Measurements from ENCODE around the gene MISFA.
"Not testable (repeated sequence)": the region's sequence is repeated elsewhere in the genome, so short reads cannot be mapped to it uniquely, and the experiment has no call there.

- TF ChIP-seq CTCF (conservative IDR thresholded peaks at IDR 0.05; ENCODE audit: low read depth in 2 of 2): peak; percentile 12 to 17; a peak in 1 of 4 replicates
- TF ChIP-seq POLR2AphosphoS5 (IDR thresholded peaks at IDR 0.05; ENCODE audit: low read depth); EZH2 (IDR thresholded peaks at IDR 0.05; ENCODE audit: low read depth, unreplicated experiment); CREB1 (CRISPR knock-in tag; IDR thresholded peaks at IDR 0.05; ENCODE audit: low read depth); EZH2phosphoT487 (IDR thresholded peaks at IDR 0.05; ENCODE audit: unreplicated experiment); ZNF331 (CRISPR knock-in tag; IDR thresholded peaks at IDR 0.05; ENCODE audit: low read depth): not testable (repeated sequence)
- TF ChIP-seq, protein P1, sequence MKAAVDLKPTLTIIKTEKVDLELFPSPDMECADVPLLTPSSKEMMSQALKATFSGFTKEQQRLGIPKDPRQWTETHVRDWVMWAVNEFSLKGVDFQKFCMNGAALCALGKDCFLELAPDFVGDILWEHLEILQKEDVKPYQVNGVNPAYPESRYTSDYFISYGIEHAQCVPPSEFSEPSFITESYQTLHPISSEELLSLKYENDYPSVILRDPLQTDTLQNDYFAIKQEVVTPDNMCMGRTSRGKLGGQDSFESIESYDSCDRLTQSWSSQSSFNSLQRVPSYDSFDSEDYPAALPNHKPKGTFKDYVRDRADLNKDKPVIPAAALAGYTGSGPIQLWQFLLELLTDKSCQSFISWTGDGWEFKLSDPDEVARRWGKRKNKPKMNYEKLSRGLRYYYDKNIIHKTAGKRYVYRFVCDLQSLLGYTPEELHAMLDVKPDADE (IDR thresholded peaks at IDR 0.05): not testable (repeated sequence)
- TF ChIP-seq, protein P2, sequence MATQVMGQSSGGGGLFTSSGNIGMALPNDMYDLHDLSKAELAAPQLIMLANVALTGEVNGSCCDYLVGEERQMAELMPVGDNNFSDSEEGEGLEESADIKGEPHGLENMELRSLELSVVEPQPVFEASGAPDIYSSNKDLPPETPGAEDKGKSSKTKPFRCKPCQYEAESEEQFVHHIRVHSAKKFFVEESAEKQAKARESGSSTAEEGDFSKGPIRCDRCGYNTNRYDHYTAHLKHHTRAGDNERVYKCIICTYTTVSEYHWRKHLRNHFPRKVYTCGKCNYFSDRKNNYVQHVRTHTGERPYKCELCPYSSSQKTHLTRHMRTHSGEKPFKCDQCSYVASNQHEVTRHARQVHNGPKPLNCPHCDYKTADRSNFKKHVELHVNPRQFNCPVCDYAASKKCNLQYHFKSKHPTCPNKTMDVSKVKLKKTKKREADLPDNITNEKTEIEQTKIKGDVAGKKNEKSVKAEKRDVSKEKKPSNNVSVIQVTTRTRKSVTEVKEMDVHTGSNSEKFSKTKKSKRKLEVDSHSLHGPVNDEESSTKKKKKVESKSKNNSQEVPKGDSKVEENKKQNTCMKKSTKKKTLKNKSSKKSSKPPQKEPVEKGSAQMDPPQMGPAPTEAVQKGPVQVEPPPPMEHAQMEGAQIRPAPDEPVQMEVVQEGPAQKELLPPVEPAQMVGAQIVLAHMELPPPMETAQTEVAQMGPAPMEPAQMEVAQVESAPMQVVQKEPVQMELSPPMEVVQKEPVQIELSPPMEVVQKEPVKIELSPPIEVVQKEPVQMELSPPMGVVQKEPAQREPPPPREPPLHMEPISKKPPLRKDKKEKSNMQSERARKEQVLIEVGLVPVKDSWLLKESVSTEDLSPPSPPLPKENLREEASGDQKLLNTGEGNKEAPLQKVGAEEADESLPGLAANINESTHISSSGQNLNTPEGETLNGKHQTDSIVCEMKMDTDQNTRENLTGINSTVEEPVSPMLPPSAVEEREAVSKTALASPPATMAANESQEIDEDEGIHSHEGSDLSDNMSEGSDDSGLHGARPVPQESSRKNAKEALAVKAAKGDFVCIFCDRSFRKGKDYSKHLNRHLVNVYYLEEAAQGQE (IDR thresholded peaks at IDR 0.05; ENCODE audit: unreplicated experiment): not testable (repeated sequence)
Measured at GRCh38 chr11:18643034-18643433, 43.4 kb downstream of the MISFA start.
